NCI-H2196 (cell line): ENCODE results near the gene NGF.
A peak's percentile ranks its signal among the peaks of the same experiment; 100 is the strongest.

Experiments
- DNase-seq: peaks from one replicate; lab custom pipeline; 2025; ENCODE audit not compliant: unreplicated experiment; lab: John Stamatoyannopoulos, UW

The NGF gene

GRCh38 chr1:115336741-115337140 lies 1.3 kb downstream of the NGF start:
- DNase-seq = no peak

GRCh38 chr1:115332813-115333608 lies 5.0 kb downstream of the NGF start:
- DNase-seq = no peak

GRCh38 chr1:115331558-115332331 lies 6.3 kb downstream of the NGF start:
- no peak for DNase-seq

- no peak for DNase-seq
Measured at GRCh38 chr1:115330480-115331013, 7.5 kb downstream of the NGF start.

- DNase-seq = no peak
Measured at GRCh38 chr1:115329965-115330364, 8.1 kb downstream of the NGF start.

GRCh38 chr1:115327270-115327669 lies 10.8 kb downstream of the NGF start:
- DNase-seq = no peak

GRCh38 chr1:115326419-115326818 lies 11.6 kb downstream of the NGF start:
- DNase-seq = no peak

GRCh38 chr1:115325874-115326273 lies 12.2 kb downstream of the NGF start:
- no peak for DNase-seq

GRCh38 chr1:115324649-115325420 lies 13.2 kb downstream of the NGF start:
- DNase-seq = no peak

- no peak for DNase-seq
Measured at GRCh38 chr1:115323366-115324004, 14.6 kb downstream of the NGF start.

GRCh38 chr1:115322631-115323030 lies 15.4 kb downstream of the NGF start:
- no peak for DNase-seq

- DNase-seq = no peak
Measured at GRCh38 chr1:115320377-115320776, 17.7 kb downstream of the NGF start.

GRCh38 chr1:115319706-115320105 lies 18.3 kb downstream of the NGF start:
- no peak for DNase-seq

GRCh38 chr1:115317101-115318012 lies 20.7 kb downstream of the NGF start:
- peak; percentile 79 for DNase-seq

- no peak for DNase-seq
Measured at GRCh38 chr1:115314765-115315164, 23.3 kb downstream of the NGF start.

- no peak for DNase-seq
Measured at GRCh38 chr1:115314092-115314491, 24.0 kb downstream of the NGF start.

GRCh38 chr1:115313182-115313581 lies 24.9 kb downstream of the NGF start:
- DNase-seq = no peak

GRCh38 chr1:115312742-115313141 lies 25.3 kb downstream of the NGF start:
- no peak for DNase-seq

- DNase-seq = no peak
Measured at GRCh38 chr1:115311474-115311989, 26.5 kb downstream of the NGF start.
